ENCODE data around the gene CDKN2AIPNL.
"Not testable (repeated sequence)": the region's sequence is repeated elsewhere in the genome, so short reads cannot be mapped to it uniquely, and the experiment has no call there.

Gene CDKN2AIPNL

DNA sequence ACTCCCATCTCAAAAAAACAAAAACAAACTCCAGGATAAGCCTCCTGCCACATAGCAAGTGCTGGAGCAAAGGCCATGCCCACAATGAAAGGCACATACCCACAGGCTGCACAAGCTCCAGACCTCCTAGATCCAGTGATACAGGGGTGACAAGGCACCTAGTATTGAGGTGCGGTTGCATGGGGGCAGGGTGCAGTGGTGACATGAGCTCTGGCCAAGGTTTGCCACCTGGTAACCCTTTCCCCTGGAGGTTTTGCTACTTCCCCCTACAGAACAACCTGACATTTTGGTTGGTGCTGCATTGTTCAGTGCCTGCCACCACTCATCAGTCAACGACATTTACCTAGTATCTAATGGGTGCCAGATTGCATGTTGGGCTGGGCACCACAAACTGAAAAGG is 14.5 kb downstream of the CDKN2AIPNL start:
- Histone ChIP-seq H3K27ac (no peak overlapping the region), H3K4me3 (ENCODE audit: low read depth, low read length) (no peak overlapping the region), H3K27me3 (ENCODE audit: insufficient read depth, low read depth, severe bottlenecking) (no peaks in the 10 kb centered on the region), H3K36me3 (peaks cover 53% of the 10 kb centered on the region), H3K9me3 (ENCODE audit: severe bottlenecking) (no peaks in the 10 kb centered on the region)
- TF ChIP-seq, protein P1, sequence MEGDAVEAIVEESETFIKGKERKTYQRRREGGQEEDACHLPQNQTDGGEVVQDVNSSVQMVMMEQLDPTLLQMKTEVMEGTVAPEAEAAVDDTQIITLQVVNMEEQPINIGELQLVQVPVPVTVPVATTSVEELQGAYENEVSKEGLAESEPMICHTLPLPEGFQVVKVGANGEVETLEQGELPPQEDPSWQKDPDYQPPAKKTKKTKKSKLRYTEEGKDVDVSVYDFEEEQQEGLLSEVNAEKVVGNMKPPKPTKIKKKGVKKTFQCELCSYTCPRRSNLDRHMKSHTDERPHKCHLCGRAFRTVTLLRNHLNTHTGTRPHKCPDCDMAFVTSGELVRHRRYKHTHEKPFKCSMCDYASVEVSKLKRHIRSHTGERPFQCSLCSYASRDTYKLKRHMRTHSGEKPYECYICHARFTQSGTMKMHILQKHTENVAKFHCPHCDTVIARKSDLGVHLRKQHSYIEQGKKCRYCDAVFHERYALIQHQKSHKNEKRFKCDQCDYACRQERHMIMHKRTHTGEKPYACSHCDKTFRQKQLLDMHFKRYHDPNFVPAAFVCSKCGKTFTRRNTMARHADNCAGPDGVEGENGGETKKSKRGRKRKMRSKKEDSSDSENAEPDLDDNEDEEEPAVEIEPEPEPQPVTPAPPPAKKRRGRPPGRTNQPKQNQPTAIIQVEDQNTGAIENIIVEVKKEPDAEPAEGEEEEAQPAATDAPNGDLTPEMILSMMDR (IDR thresholded peaks at IDR 0.05; ENCODE audit: low read depth, low read length): no peak
- no peak for DNase-seq

DNA sequence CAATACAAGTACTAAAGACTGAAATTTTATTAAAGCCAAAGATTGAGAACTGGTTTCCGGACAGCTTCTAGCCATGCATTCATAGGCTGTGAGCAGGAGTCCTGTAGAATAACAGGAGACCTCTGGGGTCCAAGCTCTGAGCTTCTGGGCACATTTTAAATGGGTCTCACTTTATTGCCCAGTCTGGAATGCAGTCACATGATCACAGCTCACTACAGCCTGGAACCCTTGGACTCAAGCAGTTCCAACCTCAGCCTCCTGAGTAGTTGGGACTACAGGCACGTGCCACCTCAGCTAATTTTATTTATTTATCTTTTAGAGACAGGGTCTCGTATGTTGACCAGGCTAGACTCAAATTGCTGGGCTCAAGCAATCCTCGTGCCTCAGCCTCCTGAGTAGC is 15.4 kb downstream of the CDKN2AIPNL start:
- no peak for DNase-seq
- Histone ChIP-seq H3K27me3 (ENCODE audit: insufficient read depth, low read depth, severe bottlenecking) (no peaks in the 10 kb centered on the region), H3K27ac (no peak overlapping the region), H3K9me3 (ENCODE audit: severe bottlenecking) (no peaks in the 10 kb centered on the region), H3K36me3 (peaks cover 55% of the 10 kb centered on the region), H3K4me3 (ENCODE audit: low read depth, low read length) (no peak overlapping the region)
- TF ChIP-seq, protein P1 (IDR thresholded peaks at IDR 0.05; ENCODE audit: low read depth, low read length): no peak

DNA sequence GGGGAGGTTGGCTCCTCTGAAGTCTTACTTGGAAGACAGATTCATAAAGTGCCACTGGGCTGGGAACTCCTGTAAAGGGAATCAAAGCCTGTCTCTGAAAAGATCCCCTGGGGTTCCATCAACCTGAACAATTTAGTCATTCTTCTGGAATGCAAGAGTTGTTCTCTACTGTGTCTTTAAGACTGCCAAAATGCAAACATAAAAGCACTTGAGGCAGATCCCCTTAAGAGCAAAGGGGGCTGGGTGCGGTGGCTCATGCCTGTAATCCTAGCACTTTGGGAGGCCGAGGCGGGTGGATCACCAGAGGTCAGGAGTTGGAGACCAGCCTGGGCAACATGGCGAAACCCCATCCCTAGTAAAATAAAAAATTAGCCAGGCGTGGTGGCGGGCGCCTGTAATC is 16.7 kb downstream of the CDKN2AIPNL start:
- Histone ChIP-seq H3K36me3 (peaks cover 68% of the 10 kb centered on the region), H3K4me3 (ENCODE audit: low read depth, low read length) (no peak overlapping the region), H3K27me3 (ENCODE audit: insufficient read depth, low read depth, severe bottlenecking) (no peaks in the 10 kb centered on the region), H3K27ac (no peak overlapping the region), H3K9me3 (ENCODE audit: severe bottlenecking) (no peaks in the 10 kb centered on the region)
- DNase-seq: no peak
- TF ChIP-seq, protein P1 (IDR thresholded peaks at IDR 0.05; ENCODE audit: low read depth, low read length): no peak

DNA sequence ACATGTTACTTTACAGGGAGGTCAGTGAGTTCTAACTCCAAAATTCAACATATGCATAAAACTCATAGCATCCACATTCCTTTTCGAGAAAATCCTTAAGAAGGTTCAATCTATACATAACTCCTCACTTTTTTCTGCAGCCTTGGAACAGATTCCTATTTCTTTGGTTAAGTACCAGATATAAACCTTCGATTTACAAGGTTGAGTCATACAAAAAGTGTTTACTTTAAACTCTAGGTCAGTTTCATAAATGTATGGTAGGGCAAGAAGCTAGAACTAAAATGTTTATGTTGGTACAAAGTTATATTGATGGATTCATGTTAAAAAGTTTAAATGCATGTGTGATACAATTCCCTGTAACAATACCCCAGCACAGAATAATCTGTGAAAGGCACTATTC is 19.4 kb downstream of the CDKN2AIPNL start:
- no peak overlapping the region for H3K27ac ChIP-seq
- TF ChIP-seq, protein P1 (IDR thresholded peaks at IDR 0.05; ENCODE audit: low read depth, low read length): no peak
- no peaks in the 10 kb centered on the region for H3K27me3 ChIP-seq (ENCODE audit: insufficient read depth, low read depth, severe bottlenecking)
- no peak for DNase-seq
- H3K36me3 ChIP-seq: peaks cover 77% of the 10 kb centered on the region
- H3K4me3 ChIP-seq (ENCODE audit: low read depth, low read length): no peak overlapping the region
- H3K9me3 ChIP-seq (ENCODE audit: severe bottlenecking): no peaks in the 10 kb centered on the region

DNA sequence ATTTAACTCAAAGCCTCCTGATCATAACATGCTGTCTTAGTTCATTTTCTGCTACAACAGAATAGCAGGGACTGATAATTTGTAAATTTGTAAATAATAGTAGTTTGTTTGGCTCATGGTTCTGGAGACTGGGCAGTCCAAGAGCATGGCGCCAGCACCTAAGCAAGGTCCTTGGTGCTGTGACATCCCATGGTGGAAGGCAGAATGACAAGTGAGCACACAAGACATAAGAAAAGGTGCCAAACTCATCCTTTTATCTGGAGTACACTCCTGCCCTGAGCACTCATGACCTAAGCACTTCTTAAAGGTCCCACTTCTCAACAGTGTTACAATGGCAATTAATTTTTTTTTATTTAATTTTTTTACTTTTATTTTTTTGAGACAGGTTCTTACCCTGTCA is 24.2 kb downstream of the CDKN2AIPNL start:
- H3K4me3 ChIP-seq (ENCODE audit: low read depth, low read length): no peak overlapping the region
- H3K27ac ChIP-seq: no peak overlapping the region
- H3K9me3 ChIP-seq (ENCODE audit: severe bottlenecking): no peaks in the 10 kb centered on the region
- peaks cover 87% of the 10 kb centered on the region for H3K36me3 ChIP-seq
- H3K27me3 ChIP-seq (ENCODE audit: insufficient read depth, low read depth, severe bottlenecking): no peaks in the 10 kb centered on the region
- no peak for DNase-seq
- TF ChIP-seq, protein P1 (IDR thresholded peaks at IDR 0.05; ENCODE audit: low read depth, low read length): no peak

DNA sequence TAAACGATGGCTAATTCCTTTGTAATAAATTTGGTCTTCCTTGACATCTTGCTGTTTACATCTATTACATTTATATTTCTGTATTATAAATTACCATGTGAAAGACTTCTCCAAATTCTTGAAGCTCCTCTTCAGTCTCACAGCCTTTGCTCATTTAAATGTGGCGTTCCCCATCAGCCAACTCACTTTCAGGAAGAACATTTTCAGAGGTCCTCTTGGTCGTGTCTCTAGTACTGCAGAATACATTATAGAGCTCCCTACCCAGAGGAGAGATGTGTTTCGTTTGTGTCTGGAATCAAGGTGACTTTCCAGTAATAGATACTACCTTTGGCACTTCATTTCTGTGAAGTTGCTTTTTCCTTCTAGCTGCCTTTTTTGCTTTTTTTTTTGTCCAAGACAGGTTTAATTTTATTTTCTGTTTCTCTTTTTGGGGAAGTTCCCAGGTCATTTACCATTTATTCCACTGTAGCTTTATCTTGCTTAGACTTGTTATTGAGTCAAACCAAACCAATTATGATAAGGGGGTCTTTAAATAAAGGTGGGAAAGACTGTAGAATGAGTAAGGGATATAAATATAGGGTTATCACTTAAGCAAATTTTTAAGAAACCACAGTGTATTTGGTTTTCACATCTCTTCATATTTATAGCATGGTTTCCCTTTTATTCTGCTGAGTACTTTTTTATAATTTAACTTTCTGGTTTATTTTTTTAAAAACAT is 27.5 kb downstream of the CDKN2AIPNL start:
- Histone ChIP-seq H3K9me3 (ENCODE audit: severe bottlenecking) (no peaks in the 10 kb centered on the region), H3K4me3 (ENCODE audit: low read depth, low read length) (no peak overlapping the region), H3K27ac (no peak overlapping the region), H3K27me3 (ENCODE audit: insufficient read depth, low read depth, severe bottlenecking) (no peaks in the 10 kb centered on the region), H3K36me3 (peaks cover 85% of the 10 kb centered on the region)
- TF ChIP-seq, protein P1 (IDR thresholded peaks at IDR 0.05; ENCODE audit: low read depth, low read length): no peak
- no peak for DNase-seq

DNA sequence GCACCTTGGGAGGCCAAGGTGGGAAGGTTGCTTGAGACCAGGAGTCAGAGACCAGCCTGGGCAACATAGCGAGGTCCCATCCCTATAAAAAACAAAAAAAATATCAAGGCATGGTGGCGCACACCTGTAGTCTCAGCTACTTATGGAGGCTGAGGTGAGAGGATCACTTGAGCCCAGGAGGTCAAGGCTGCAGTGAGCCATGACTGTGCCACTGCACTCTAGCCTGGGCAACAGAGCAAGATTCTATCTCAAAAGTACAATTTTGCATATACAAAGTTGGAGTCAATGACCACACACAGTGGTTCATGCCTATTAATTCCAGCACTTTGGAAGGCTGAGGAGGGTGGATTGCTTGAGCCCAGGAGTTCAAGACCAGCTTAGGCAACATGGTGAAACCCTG is 29.5 kb downstream of the CDKN2AIPNL start:
- H3K36me3 ChIP-seq: peaks cover 84% of the 10 kb centered on the region
- not testable (repeated sequence) for DNase-seq; H3K27ac ChIP-seq; H3K4me3 ChIP-seq (ENCODE audit: low read depth, low read length); H3K27me3 ChIP-seq (ENCODE audit: insufficient read depth, low read depth, severe bottlenecking); H3K9me3 ChIP-seq (ENCODE audit: severe bottlenecking)

Measured in WERI-Rb-1 (cell line).